ENCODE measurements around the gene RAD23A. TPM values are rescaled to one million over a fixed set of nuclear protein-coding genes. Genes with fewer than 3 reads are reported as not detected.
"Not testable (repeated sequence)": the region's sequence is repeated elsewhere in the genome, so short reads cannot be mapped to it uniquely, and the experiment has no call there.

RAD23A gene
- total RNA-seq, 1 donor from 2014 or later = 62.1 TPM

GRCh38 chr19:12974301-12975220, 28.9 kb downstream of the RAD23A start:
- Mint-ChIP-seq H3K27me3 (ENCODE audit: unreplicated experiment) (peaks cover 13% of the 10 kb centered on the region), H3K36me3 (ENCODE audit: unreplicated experiment) (no peaks in the 10 kb centered on the region), H3K4me1 (ENCODE audit: low read depth, unreplicated experiment) (peaks cover 7% of the 10 kb centered on the region), H3K4me3 (ENCODE audit: unreplicated experiment) (no peak overlapping the region), H3K9me3 (ENCODE audit: unreplicated experiment) (peaks cover 9% of the 10 kb centered on the region), H3K27ac (ENCODE audit: unreplicated experiment) (peak overlapping the region; percentile 79)
- DNase-seq = peak; percentile 65
- no peak for TF ChIP-seq CTCF (IDR thresholded peaks at IDR 0.05; ENCODE audit: partially characterized antibody, unreplicated experiment)

- Mint-ChIP-seq H3K9me3 (ENCODE audit: unreplicated experiment) (peaks cover 9% of the 10 kb centered on the region), H3K36me3 (ENCODE audit: unreplicated experiment) (no peaks in the 10 kb centered on the region), H3K27me3 (ENCODE audit: unreplicated experiment) (peaks cover 9% of the 10 kb centered on the region), H3K27ac (ENCODE audit: unreplicated experiment) (peak overlapping the region; percentile 79), H3K4me3 (ENCODE audit: unreplicated experiment) (no peak overlapping the region), H3K4me1 (ENCODE audit: low read depth, unreplicated experiment) (peaks cover 7% of the 10 kb centered on the region)
- TF ChIP-seq CTCF (IDR thresholded peaks at IDR 0.05; ENCODE audit: partially characterized antibody, unreplicated experiment) = no peak
- DNase-seq = peak; percentile 28
These were observed 29.6 kb downstream of the RAD23A start for GRCh38 chr19:12975221-12975741.

- not testable (repeated sequence) for H3K9me3 Mint-ChIP-seq (ENCODE audit: unreplicated experiment); H3K36me3 Mint-ChIP-seq (ENCODE audit: unreplicated experiment); H3K27me3 Mint-ChIP-seq (ENCODE audit: unreplicated experiment); H3K4me1 Mint-ChIP-seq (ENCODE audit: low read depth, unreplicated experiment); H3K4me3 Mint-ChIP-seq (ENCODE audit: unreplicated experiment); H3K27ac Mint-ChIP-seq (ENCODE audit: unreplicated experiment); DNase-seq
These were observed 30.4 kb downstream of the RAD23A start for GRCh38 chr19:12976109-12976508.

- peaks cover 5% of the 10 kb centered on the region for H3K27me3 Mint-ChIP-seq (ENCODE audit: unreplicated experiment)
- no peak for DNase-seq
- no peak overlapping the region for H3K4me3 Mint-ChIP-seq (ENCODE audit: unreplicated experiment)
- H3K4me1 Mint-ChIP-seq (ENCODE audit: low read depth, unreplicated experiment) = peaks cover 5% of the 10 kb centered on the region
- no peak for TF ChIP-seq CTCF (IDR thresholded peaks at IDR 0.05; ENCODE audit: partially characterized antibody, unreplicated experiment)
- no peaks in the 10 kb centered on the region for H3K36me3 Mint-ChIP-seq (ENCODE audit: unreplicated experiment)
- H3K27ac Mint-ChIP-seq (ENCODE audit: unreplicated experiment) = no peak overlapping the region
- H3K9me3 Mint-ChIP-seq (ENCODE audit: unreplicated experiment) = peaks cover 3% of the 10 kb centered on the region
These were observed 34.3 kb downstream of the RAD23A start for GRCh38 chr19:12979974-12980373.

- H3K27ac Mint-ChIP-seq (ENCODE audit: unreplicated experiment) = no peak overlapping the region
- no peak for DNase-seq
- TF ChIP-seq CTCF (IDR thresholded peaks at IDR 0.05; ENCODE audit: partially characterized antibody, unreplicated experiment) = no peak
- H3K4me1 Mint-ChIP-seq (ENCODE audit: low read depth, unreplicated experiment) = peaks cover 10% of the 10 kb centered on the region
- peaks cover 8% of the 10 kb centered on the region for H3K27me3 Mint-ChIP-seq (ENCODE audit: unreplicated experiment)
- H3K9me3 Mint-ChIP-seq (ENCODE audit: unreplicated experiment) = peaks cover 6% of the 10 kb centered on the region
- no peak overlapping the region for H3K4me3 Mint-ChIP-seq (ENCODE audit: unreplicated experiment)
- no peaks in the 10 kb centered on the region for H3K36me3 Mint-ChIP-seq (ENCODE audit: unreplicated experiment)
These were observed 37.0 kb downstream of the RAD23A start for GRCh38 chr19:12982648-12983047.

All from glutamatergic neuron (in vitro differentiated cells).